Fibroblast of skin of abdomen (primary cell): ENCODE results near the gene COL7A1.

Experiments
- DNase-seq: peaks from one replicate; pipeline ENCODE4 v3.0.0-alpha.2; 2013

COL7A1 gene

GRCh38 chr3:48619541-48620524, 24.7 kb upstream of the COL7A1 start:
- DNase-seq, result no peak

- no peak for DNase-seq
Observed at GRCh38 chr3:48617559-48617958, 22.4 kb upstream of the COL7A1 start.

GRCh38 chr3:48614044-48614443, 18.9 kb upstream of the COL7A1 start:
- peak; percentile 76 for DNase-seq

- DNase-seq, result no peak
Observed at GRCh38 chr3:48612309-48612708, 17.2 kb upstream of the COL7A1 start.

- DNase-seq, result peak; percentile 90
Observed at GRCh38 chr3:48609088-48610005, 14.2 kb upstream of the COL7A1 start, which contains the start of gene UQCRC1. Gene UQCRC1, minus strand, starts transcription at chr3:48609646. Its CDS starts 26 bp downstream, at chr3:48609620.

- DNase-seq, result no peak
Observed at GRCh38 chr3:48607519-48607918, 12.4 kb upstream of the COL7A1 start.

- DNase-seq, result no peak
Observed at GRCh38 chr3:48601622-48601994, 6.5 kb upstream of the COL7A1 start.

- DNase-seq, result no peak
Observed at GRCh38 chr3:48600711-48601621, 5.8 kb upstream of the COL7A1 start.

- no peak for DNase-seq
Observed at GRCh38 chr3:48599509-48600285, 4.6 kb upstream of the COL7A1 start.

- DNase-seq, result no peak
Observed at GRCh38 chr3:48599077-48599501, 4.0 kb upstream of the COL7A1 start.

GRCh38 chr3:48598323-48599076, 3.4 kb upstream of the COL7A1 start:
- peak; percentile 91 for DNase-seq

- no peak for DNase-seq
Observed at GRCh38 chr3:48597408-48597800, 2.3 kb upstream of the COL7A1 start.

GRCh38 chr3:48596676-48597407, 1.7 kb upstream of the COL7A1 start:
- no peak for DNase-seq

GRCh38 chr3:48596157-48596556, 1.0 kb upstream of the COL7A1 start:
- no peak for DNase-seq

GRCh38 chr3:48595526-48596121, 495 bp upstream of the COL7A1 start:
- DNase-seq, result peak; percentile 91

GRCh38 chr3:48594417-48595049, 596 bp downstream of the COL7A1 start:
- DNase-seq, result no peak

GRCh38 chr3:48593337-48593736, 1.8 kb downstream of the COL7A1 start:
- DNase-seq, result no peak

GRCh38 chr3:48592519-48593087, 2.5 kb downstream of the COL7A1 start:
- no peak for DNase-seq
